A673 (cell line): ENCODE measurements around the gene UPK3BL2. TPM values are rescaled to one million over a fixed set of nuclear protein-coding genes. Genes with fewer than 3 reads are reported as not detected.
"Not testable (repeated sequence)": the region's sequence is repeated elsewhere in the genome, so short reads cannot be mapped to it uniquely, and the experiment has no call there.

Experiments used
- BruUV-seq: library from RNA; stranded (reverse); fragments of 400-500 nt; replicated peaks from 2 replicates; lab custom pipeline; 2021; lab: Mats Ljungman, UMichigan
- CTCF ChIA-PET: fragments of 300-600 bp; sonication (Branson Sonifier 250); formaldehyde crosslinking; loops from one replicate; lab custom pipeline; 2022; ENCODE audit warnings: antibody characterized with exemption; lab: Charles Lee
- POLR2A ChIA-PET: fragments of 300-600 bp; sonication (Branson Sonifier 250); formaldehyde crosslinking; loops from one replicate; lab custom pipeline; 2022; ENCODE audit warnings: antibody characterized with exemption; ENCODE audit not compliant: low non-redundant PET; lab: Charles Lee
- DNase-seq: peaks from one replicate; pipeline ENCODE4 v3.0.0-alpha.2; 2015; ENCODE audit warnings: low spot score
- H3K27ac ChIP-seq: fragments of 200-600 bp; sonication (generic); 2 replicates; pipeline ENCODE4 v1.5.1; 2016; ENCODE audit warnings: mixed run types, low read depth, mild to moderate bottlenecking, mixed read lengths, antibody characterized with exemption, low read length; ENCODE audit not compliant: poor library complexity, severe bottlenecking
- H3K27me3 ChIP-seq: fragments of 200-600 bp; sonication (generic); replicated peaks from 2 replicates; pipeline ENCODE4 v1.6.1; 2017; ENCODE audit warnings: mixed run types, low read depth, mild to moderate bottlenecking, mixed read lengths, antibody characterized with exemption, low read length; ENCODE audit not compliant: insufficient read depth, poor library complexity
- H3K36me3 ChIP-seq: fragments of 200-600 bp; sonication (generic); 2 replicates; pipeline ENCODE4 v1.6.1; 2016; ENCODE audit warnings: mixed run types, mild to moderate bottlenecking, mixed read lengths, antibody characterized with exemption, low read length; ENCODE audit not compliant: insufficient read depth, poor library complexity, severe bottlenecking
- H3K4me1 ChIP-seq: fragments of 200-600 bp; sonication (generic); 2 replicates; pipeline ENCODE4 v1.6.1; 2017; ENCODE audit warnings: mixed run types, mild to moderate bottlenecking, mixed read lengths, antibody characterized with exemption, low read length; ENCODE audit not compliant: insufficient read depth, poor library complexity, severe bottlenecking
- H3K4me3 ChIP-seq: fragments of 200-600 bp; sonication (generic); 2 replicates; pipeline ENCODE4 v1.5.1; 2016; ENCODE audit warnings: low read depth, mixed run types, mild to moderate bottlenecking, mixed read lengths, low read length; ENCODE audit not compliant: poor library complexity, severe bottlenecking
- H3K9me3 ChIP-seq: fragments of 200-600 bp; sonication (generic); 2 replicates; pipeline ENCODE4 v1.6.1; 2016; ENCODE audit warnings: mixed run types, low read depth, mild to moderate bottlenecking, mixed read lengths, antibody characterized with exemption, low read length; ENCODE audit not compliant: poor library complexity, severe bottlenecking
- intact Hi-C: fragments of 100-400 bp; cut with micrococcal nuclease; formaldehyde crosslinking; loops from one replicate; pipeline ENCODE4 v1.10.0; 2022; ENCODE audit not compliant: unreplicated experiment
- total RNA-seq: library from RNA; stranded (reverse); gene quantifications from 2 replicates; pipeline ENCODE4 v1.2.3, GENCODE V29; 2021

UPK3BL2 gene
- total RNA-seq, 1 experiment from 2014 or later = 4.3 TPM

- POLR2A ChIA-PET, H3K36me3 ChIP-seq, CTCF ChIA-PET, H3K4me3 ChIP-seq, BruUV-seq, H3K4me1 ChIP-seq, H3K27me3 ChIP-seq, DNase-seq, intact Hi-C loops, H3K9me3 ChIP-seq, H3K27ac ChIP-seq: not testable (repeated sequence)
Measured at GRCh38 chr7:102527822-102528793, 15.4 kb downstream of the UPK3BL2 start.

- POLR2A ChIA-PET, DNase-seq, BruUV-seq, H3K27me3 ChIP-seq, H3K4me1 ChIP-seq, CTCF ChIA-PET, H3K4me3 ChIP-seq, H3K36me3 ChIP-seq, H3K9me3 ChIP-seq, intact Hi-C loops, H3K27ac ChIP-seq: not testable (repeated sequence)
Measured at GRCh38 chr7:102527182-102527581, 16.3 kb downstream of the UPK3BL2 start.

DNA sequence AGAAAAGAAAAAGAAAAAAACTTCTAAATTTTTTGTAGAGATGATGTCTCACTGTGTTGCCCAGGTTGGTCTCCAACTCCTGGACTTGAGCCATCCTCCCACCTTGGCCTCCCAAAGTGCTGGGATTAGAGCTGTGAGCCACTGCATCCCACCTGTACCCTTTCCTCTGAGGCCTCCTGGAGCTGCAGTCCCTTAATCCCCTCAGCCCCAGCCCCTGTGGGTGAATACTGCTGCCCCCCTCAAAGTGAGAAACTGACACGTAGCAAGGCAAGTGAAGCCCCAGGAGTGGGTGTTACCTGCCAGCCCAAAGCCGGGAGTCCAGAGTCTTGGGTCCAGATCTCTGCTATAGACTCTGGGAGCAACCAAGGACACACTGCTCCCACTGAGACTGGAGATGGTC lies 18.7 kb downstream of the UPK3BL2 start:
- POLR2A ChIA-PET, H3K36me3 ChIP-seq, H3K27me3 ChIP-seq, BruUV-seq, H3K4me1 ChIP-seq, CTCF ChIA-PET, H3K4me3 ChIP-seq, intact Hi-C loops, DNase-seq, H3K27ac ChIP-seq, H3K9me3 ChIP-seq: not testable (repeated sequence)

DNA sequence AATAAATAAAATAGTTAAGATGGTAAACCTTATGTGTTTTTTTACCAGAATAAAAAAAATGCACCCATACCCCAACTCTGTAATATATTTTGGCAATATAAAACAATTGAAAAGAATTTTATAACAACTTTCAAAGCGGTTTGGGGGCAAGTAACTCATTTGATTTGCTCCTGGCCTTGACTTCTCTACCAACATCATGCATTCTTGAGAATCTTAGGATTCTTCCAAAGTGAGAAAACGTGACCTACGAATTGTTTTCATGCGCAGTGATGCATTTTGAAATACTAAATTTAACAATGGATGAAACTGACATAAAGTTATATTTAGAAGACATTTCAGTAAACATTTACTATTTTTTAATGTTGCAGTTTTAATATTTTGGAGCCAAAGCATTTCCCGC lies 22.7 kb downstream of the UPK3BL2 start:
- H3K27ac ChIP-seq, H3K36me3 ChIP-seq, H3K9me3 ChIP-seq, BruUV-seq, H3K4me1 ChIP-seq, intact Hi-C loops, DNase-seq, H3K27me3 ChIP-seq, POLR2A ChIA-PET, CTCF ChIA-PET, H3K4me3 ChIP-seq: not testable (repeated sequence)

DNA sequence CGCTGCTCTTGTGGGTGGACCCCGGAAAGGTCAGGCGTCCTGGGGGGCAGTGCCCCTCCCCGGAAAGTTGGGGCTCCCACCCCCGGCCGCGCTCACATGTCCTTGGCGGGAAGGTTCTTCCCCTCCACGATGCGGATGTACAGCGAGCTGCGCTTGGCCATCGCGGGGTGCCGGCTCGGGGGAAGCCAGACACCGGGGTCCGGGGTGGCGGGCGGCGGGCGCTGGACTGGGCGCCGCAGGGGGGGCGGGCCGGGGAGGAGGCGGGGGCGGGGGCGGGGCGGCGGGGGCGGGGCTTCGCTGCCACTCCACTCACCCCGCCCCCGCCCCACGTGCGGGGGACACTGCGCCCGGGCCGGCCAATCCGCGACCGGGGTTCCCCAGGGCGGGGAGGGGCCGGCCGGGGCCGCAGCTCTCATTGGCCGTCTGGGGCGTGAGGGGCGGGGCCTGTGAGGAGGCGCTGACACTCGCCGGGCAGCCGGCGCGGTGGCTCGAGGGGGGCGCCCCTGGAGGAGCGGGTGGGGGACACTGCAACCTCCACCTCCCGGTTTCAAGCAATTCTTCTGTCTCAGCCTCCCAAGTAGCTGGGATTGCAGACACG lies 25.8 kb downstream of the UPK3BL2 start, which contains the start of gene RASA4B:
TSS of gene RASA4B (minus strand) at position 228 of the 598 bp plus-strand sequence. CDS start at position 161, 67 bp downstream.
- H3K4me3 ChIP-seq, intact Hi-C loops, BruUV-seq, H3K36me3 ChIP-seq, POLR2A ChIA-PET, CTCF ChIA-PET, H3K9me3 ChIP-seq, H3K27me3 ChIP-seq, H3K27ac ChIP-seq, H3K4me1 ChIP-seq: not testable (repeated sequence)
- DNase-seq = peak; percentile 0

GRCh38 chr7:102516951-102517350 lies 26.5 kb downstream of the UPK3BL2 start:
- H3K4me3 ChIP-seq, DNase-seq, H3K36me3 ChIP-seq, intact Hi-C loops, CTCF ChIA-PET, H3K4me1 ChIP-seq, H3K9me3 ChIP-seq, BruUV-seq, H3K27ac ChIP-seq, POLR2A ChIA-PET, H3K27me3 ChIP-seq: not testable (repeated sequence)

DNA sequence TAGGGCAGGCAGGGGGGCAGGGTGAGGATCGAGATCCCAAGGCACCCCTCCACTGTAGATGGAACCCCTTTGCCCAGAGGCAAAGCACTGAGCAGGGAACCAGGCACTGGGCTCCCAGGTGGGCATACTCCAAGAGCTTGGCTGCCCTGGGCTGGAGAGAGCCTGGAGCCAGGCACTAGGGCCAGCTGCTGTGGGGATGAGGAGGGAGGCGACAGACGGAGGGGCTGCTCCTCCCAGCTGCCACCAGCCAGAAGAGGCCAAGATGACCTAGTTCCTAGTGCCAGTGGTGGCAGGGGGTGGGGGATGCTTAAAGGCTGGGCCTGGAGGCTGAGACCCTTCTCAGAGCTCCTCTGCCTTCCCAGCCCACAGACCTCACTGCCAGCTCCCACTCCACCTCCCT lies 27.6 kb downstream of the UPK3BL2 start:
- H3K27ac ChIP-seq, H3K4me3 ChIP-seq, H3K9me3 ChIP-seq, DNase-seq, intact Hi-C loops, H3K36me3 ChIP-seq, H3K27me3 ChIP-seq, H3K4me1 ChIP-seq, POLR2A ChIA-PET, BruUV-seq, CTCF ChIA-PET: not testable (repeated sequence)
